GM12878 (cell line): ENCODE data around the gene PLCG1. TPM values are rescaled to one million over a fixed set of nuclear protein-coding genes. Genes with fewer than 3 reads are reported as not detected.

ENCODE experiments used
- ATAC-seq: fragments of 200-7000 bp; cut with Tn5 transposase; 3 replicates; pipeline ENCODE4 v1.9.1; 2020; ENCODE audit warnings: mild to moderate bottlenecking, moderate library complexity
- BruUV-seq: library from RNA; stranded (reverse); fragments of 400-500 nt; replicated peaks from 2 replicates; lab custom pipeline; 2021; lab: Mats Ljungman, UMichigan
- CTCF ChIA-PET: fragments of 300-600 bp; sonication (Branson Sonifier 250); formaldehyde crosslinking; extraction: SDS; loops from one replicate; lab custom pipeline; 2021; ENCODE audit warnings: inconsistent platforms; lab: Yijun Ruan, JAX
- POLR2A ChIA-PET: fragments of 350-600 bp; formaldehyde crosslinking; extraction: SDS; loops from one replicate; lab custom pipeline; 2021; ENCODE audit warnings: inconsistent platforms; lab: Charles Lee
- RAD21 ChIA-PET: fragments of 300-600 bp; sonication (Branson Sonifier 250); formaldehyde crosslinking; loops from one replicate; lab custom pipeline; 2023; ENCODE audit warnings: antibody characterized with exemption; ENCODE audit not compliant: unreplicated experiment; lab: Charles Lee
- SMC1A ChIA-PET: fragments of 300-600 bp; sonication (Branson Sonifier 250); formaldehyde crosslinking; loops from one replicate; lab custom pipeline; 2023; ENCODE audit not compliant: unreplicated experiment, uncharacterized antibody; lab: Charles Lee
- DNase-seq: peaks from one replicate; pipeline ENCODE4 v3.0.0-alpha.2; 2011; ENCODE audit warnings: low read depth, low spot score
- FAIRE-seq: peaks from 3 replicates; lab custom pipeline; 2011; peaks lifted over from hg19 to GRCh38; lab: Jason Lieb, UNC
- H2AFZ ChIP-seq: 2 replicates; pipeline ENCODE4 v1.6.0; 2011; ENCODE audit warnings: low read depth, low read length, control low read depth; ENCODE audit not compliant: control insufficient read depth
- H3K27ac ChIP-seq: 2 replicates; pipeline ENCODE4 v1.5.1; 2011; ENCODE audit warnings: control low read depth; ENCODE audit not compliant: control insufficient read depth, insufficient read depth
- H3K27me3 ChIP-seq, 2 experiments: replicated peaks in 1 of 2; 2 replicates each; pipeline versions ENCODE4 v1.6.0 to v1.6.1; 2011; ENCODE audit warnings: low read length in 1 of 2; ENCODE audit not compliant: control insufficient read depth in 2 of 2, insufficient read depth in 2 of 2
- H3K36me3 ChIP-seq, 2 experiments: 2 replicates each; pipeline ENCODE4 v1.5.1; 2011; ENCODE audit warnings: low read length in 1 of 2; ENCODE audit not compliant: control insufficient read depth in 2 of 2, insufficient read depth in 2 of 2
- H3K4me1 ChIP-seq: 2 replicates; pipeline ENCODE4 v1.6.1; 2011; ENCODE audit warnings: mild to moderate bottlenecking, low read length, moderate library complexity, mixed read lengths; ENCODE audit not compliant: control insufficient read depth, insufficient read depth
- H3K4me2 ChIP-seq: 2 replicates; pipeline ENCODE4 v1.6.0; 2011; ENCODE audit warnings: control low read depth; ENCODE audit not compliant: control insufficient read depth, insufficient read depth
- H3K4me3 ChIP-seq: fragments of 200-600 bp; sonication (generic); 2 replicates; pipeline ENCODE4 v1.5.1; 2016
- H3K79me2 ChIP-seq: 2 replicates; pipeline ENCODE4 v1.6.0; 2011; ENCODE audit warnings: low read length; ENCODE audit not compliant: control insufficient read depth, insufficient read depth
- H3K9ac ChIP-seq: 2 replicates; pipeline ENCODE4 v1.8.0; 2011; ENCODE audit warnings: low read length, control low read depth, mixed read lengths; ENCODE audit not compliant: control insufficient read depth, insufficient read depth
- H3K9me3 ChIP-seq: replicated peaks from 3 replicates; pipeline ENCODE4 v1.5.1; 2011; ENCODE audit warnings: mild to moderate bottlenecking, low read length; ENCODE audit not compliant: control insufficient read depth, insufficient read depth
- H4K20me1 ChIP-seq: 2 replicates; pipeline ENCODE4 v1.6.0; 2011; ENCODE audit not compliant: control insufficient read depth, insufficient read depth
- CHD4 ChIP-seq: fragments of 200-600 bp; sonication (generic); IDR thresholded peaks from 2 replicates; pipeline ENCODE4 v1.6.1; 2016; ENCODE audit warnings: mild to moderate bottlenecking
- EED ChIP-seq: sonication (generic); IDR thresholded peaks from 2 replicates; pipeline ENCODE4 v1.6.1; 2016; ENCODE audit warnings: antibody characterized with exemption, low read depth
- EGR1 ChIP-seq, 2 experiments: IDR thresholded peaks; 1 replicate in 1 of 2; 2 replicates in 1 of 2; pipeline ENCODE4 v1.6.1; 2011 to 2012; ENCODE audit warnings: low read depth in 2 of 2, low read length in 2 of 2, borderline replicate concordance in 1 of 2, mild to moderate bottlenecking in 1 of 2, moderate library complexity in 1 of 2
- FOXM1 ChIP-seq: IDR thresholded peaks from 2 replicates; pipeline ENCODE4 v1.6.1; 2012; ENCODE audit warnings: low read depth, mild to moderate bottlenecking, inconsistent platforms, low read length, moderate library complexity
- IKZF2 ChIP-seq, 2 experiments: fragments of 450-650 bp; IDR thresholded peaks; 2 replicates each; pipeline ENCODE4 v1.6.1; 2017; ENCODE audit warnings: mild to moderate bottlenecking in 2 of 2, moderate library complexity in 2 of 2
- MYC ChIP-seq: IDR thresholded peaks from 2 replicates; pipeline ENCODE4 v1.6.1; 2011; ENCODE audit warnings: mild to moderate bottlenecking, low read length, moderate library complexity, inconsistent platforms; ENCODE audit not compliant: insufficient read depth, insufficient replicate concordance, insufficient read length, severe bottlenecking
- NKRF ChIP-seq: fragments of 450-650 bp; conservative IDR thresholded peaks from 2 replicates; pipeline ENCODE4 v1.6.1; 2017; ENCODE audit warnings: mild to moderate bottlenecking, moderate library complexity
- PML ChIP-seq: IDR thresholded peaks from 2 replicates; pipeline ENCODE4 v1.6.1; 2012; ENCODE audit warnings: low read length, inconsistent platforms
- RELB ChIP-seq: fragments of 450-650 bp; IDR thresholded peaks from 2 replicates; pipeline ENCODE4 v1.6.1; 2017; ENCODE audit warnings: low read depth, mild to moderate bottlenecking, moderate library complexity
- SIX5 ChIP-seq: IDR thresholded peaks from 2 replicates; pipeline ENCODE4 v1.6.1; 2011; ENCODE audit warnings: mild to moderate bottlenecking, low read depth, low read length, moderate library complexity; ENCODE audit not compliant: severe bottlenecking
- SUZ12 ChIP-seq: fragments of 200-600 bp; sonication (generic); IDR thresholded peaks from one replicate; pipeline ENCODE4 v1.6.1; 2018; ENCODE audit warnings: antibody characterized with exemption, mild to moderate bottlenecking; ENCODE audit not compliant: unreplicated experiment
- ZBTB11 ChIP-seq: fragments of 450-650 bp; formaldehyde crosslinking; IDR thresholded peaks from 2 replicates; pipeline ENCODE4 v1.5.0; 2022; ENCODE audit warnings: mild to moderate bottlenecking, missing genetic modification characterization
- WGBS: methylation state at CpG from one replicate; pipeline ENCODE4 v1.1.6; 2016; ENCODE audit warnings: low lambda C conversion rate; ENCODE audit not compliant: insufficient replicate concordance, insufficient coverage; ENCODE audit errors: missing lambda C conversion rate; 5-methylcytosine and 5-hydroxymethylcytosine counted together
- in situ Hi-C: fragments of 300-500 bp; cut with MboI; formaldehyde crosslinking; loops from 9 replicates; pipeline ENCODE4 v1.14.3; 2018; ENCODE audit warnings: mixed read lengths
- intact Hi-C: fragments of 100-400 bp; cut with micrococcal nuclease; formaldehyde crosslinking; loops from one replicate; pipeline ENCODE4 v1.14.2; 2022; ENCODE audit not compliant: unreplicated experiment
- polyA plus RNA-seq, 11 experiments: library from polyadenylated mRNA; depleted of rRNA in 4 of 11; unstranded in 6 of 11; stranded (reverse) in 5 of 11; fragments of >200 nt; fragmentation: Nextera tagmentation in 4 of 11; fragmentation: Illumina TruSeq in 1 of 11; extraction: Ambion mirVana in 4 of 11; extraction: Trizol in 1 of 11; gene quantifications; 1 replicate in 1 of 11; 2 replicates in 10 of 11; pipeline versions ENCODE4 v1.2.1 to v1.2.3, GENCODE V29; 2011 to 2016; ENCODE audit warnings: inconsistent platforms in 2 of 11, missing spikeins in 2 of 11, low read depth in 1 of 11
- total RNA-seq, 4 experiments: library from RNA; depleted of rRNA in 3 of 4; stranded (reverse); fragments of >200 nt in 3 of 4; fragmentation: Illumina TruSeq in 1 of 4; extraction: Trizol in 1 of 4; gene quantifications; 2 replicates each; pipeline versions ENCODE4 v1.2.1 to v1.2.3, GENCODE V29; 2013 to 2021

PLCG1 gene
- total and polyA plus RNA-seq, 10 of the 15 experiments (the other 5 are each of a cell fraction or from before 2014, with no cell fraction given), result 2.6 to 114 (median 45.3) TPM

- TF ChIP-seq SIX5 (no peak), IKZF2 (IDR thresholded peaks at IDR 0.05) (no peak), CHD4 (no peak), EGR1 (IDR thresholded peaks at IDR 0.05; ENCODE audit: borderline replicate concordance in 1 of 2, low read depth in 2 of 2, low read length in 2 of 2) (no peak), RELB (no peak), MYC (no peak), PML (no peak)
Observed at GRCh38 chr20:41140226-41141133, 3.1 kb downstream of the PLCG1 start (continued).

- H3K27me3 ChIP-seq, result no peaks in the 10 kb centered on the region
- ATAC-seq (peak; percentile 32), FAIRE-seq (no peak), DNase-seq (no peak)
- peaks cover 48% of the 10 kb centered on the region for H3K4me1 ChIP-seq
- POLR2A ChIA-PET, result interaction anchor here (0.7 to 11.3 kb wide), 7 partner anchors 7 to 552 kb away, joined by 3 to 84 read pairs (median 4); no protein-coding TSS in a partner anchor
- no TSS peak for BruUV-seq
- H3K4me2 ChIP-seq, result peak overlapping the region; percentile 75
- peak overlapping the region; percentile 61 for H3K27ac ChIP-seq
- RAD21 ChIA-PET, result interaction anchor here (0.8 to 4.0 kb wide), 5 partner anchors 16 to 151 kb away, joined by 3 to 42 read pairs (median 4); no protein-coding TSS in a partner anchor
- 69% methylated on average over 8 of the region's 8 CpGs for WGBS
- H3K9ac ChIP-seq, result peak overlapping the region; percentile 50
- H3K79me2 ChIP-seq, result peaks cover 92% of the 10 kb centered on the region
- H2AFZ ChIP-seq, result no peak overlapping the region
- no peaks in the 10 kb centered on the region for H3K9me3 ChIP-seq
- peaks cover 9% of the 10 kb centered on the region for H4K20me1 ChIP-seq
- peaks cover 0 to 3% of the 10 kb centered on the region in 2 experiments; a peak in 3 of 4 replicates for H3K36me3 ChIP-seq
- intact Hi-C loops (no loop called here), in situ Hi-C loops (no loop called here)
- CTCF ChIA-PET, result interaction anchor here (0.7 to 10.1 kb wide), 10 partner anchors 8 to 199 kb away, joined by 3 to 75 read pairs (median 5); partner anchors contain the start of gene LPIN3
- SMC1A ChIA-PET, result interaction anchor here (0.5 to 5.9 kb wide), 11 partner anchors 8 to 165 kb away, joined by 3 to 71 read pairs (median 5); no protein-coding TSS in a partner anchor
- 0 out of 2 replicates have a peak overlapping the region, but pooled peaks have one; percentile 32 for H3K4me3 ChIP-seq
- TF ChIP-seq SUZ12 (no peak), FOXM1 (no peak), NKRF (0 out of 2 replicates have a peak, but pooled peaks have one; percentile 31), EED (no peak), ZBTB11 (CRISPR knock-in tag) (no peak)
Observed at GRCh38 chr20:41141153-41141815, 3.9 kb downstream of the PLCG1 start.
